H1 (cell line): Measurements from ENCODE around the gene TMEM170A. TPM values are rescaled to one million over a fixed set of nuclear protein-coding genes. Genes with fewer than 3 reads are reported as not detected.

Experiments used
- CTCF ChIA-PET: fragments of 300-600 bp; sonication (Branson Sonifier 250); formaldehyde crosslinking; loops from one replicate; lab custom pipeline; 2021; ENCODE audit not compliant: partially characterized antibody; lab: Charles Lee
- POLR2A ChIA-PET: fragments of 300-600 bp; sonication (Branson Sonifier 250); formaldehyde crosslinking; loops from one replicate; lab custom pipeline; 2021; ENCODE audit warnings: inconsistent platforms; ENCODE audit not compliant: partially characterized antibody; lab: Charles Lee
- DNase-seq, 2 experiments: peaks; one replicate each; pipeline versions ENCODE4 v3.0.0 to v3.0.0-alpha.2; 2010 to 2022; ENCODE audit warnings: low spot score in 2 of 2, low read depth in 1 of 2, mixed read lengths in 1 of 2
- FAIRE-seq: peaks from 2 replicates; lab custom pipeline; 2011; peaks lifted over from hg19 to GRCh38; lab: Jason Lieb, UNC
- H2AFZ ChIP-seq: 2 replicates; pipeline ENCODE4 v1.8.1; 2012; ENCODE audit warnings: low read length, inconsistent platforms
- H2AK5ac ChIP-seq: 2 replicates; pipeline ENCODE4 v1.6.1; 2013; ENCODE audit warnings: low read depth, low read length
- H2BK120ac ChIP-seq: replicated peaks from 2 replicates; pipeline ENCODE3; 2013; ENCODE audit warnings: low read depth, low read length, inconsistent platforms
- H2BK12ac ChIP-seq: 2 replicates; pipeline ENCODE4 v1.6.1; 2013; ENCODE audit warnings: low read depth, low read length
- H2BK15ac ChIP-seq: 2 replicates; pipeline ENCODE4 v1.6.1; 2013; ENCODE audit warnings: low read length
- H2BK20ac ChIP-seq: 2 replicates; pipeline ENCODE4 v1.6.1; 2013; ENCODE audit warnings: low read length
- H2BK5ac ChIP-seq: 2 replicates; pipeline ENCODE4 v1.6.1; 2013; ENCODE audit warnings: low read depth, low read length
- H3K14ac ChIP-seq: 2 replicates; pipeline ENCODE4 v1.6.1; 2013; ENCODE audit warnings: inconsistent platforms; ENCODE audit not compliant: insufficient read length
- H3K18ac ChIP-seq: 2 replicates; pipeline ENCODE4 v1.6.1; 2013; ENCODE audit warnings: low read length; ENCODE audit errors: extremely low read depth
- H3K23ac ChIP-seq: 2 replicates; pipeline ENCODE4 v1.6.1; 2013; ENCODE audit warnings: inconsistent platforms; ENCODE audit not compliant: insufficient read length
- H3K23me2 ChIP-seq: 2 replicates; pipeline ENCODE4 v1.6.1; 2013; ENCODE audit warnings: low read depth, low read length
- H3K27ac ChIP-seq: 2 replicates; pipeline ENCODE4 v1.6.1; 2011; ENCODE audit warnings: low read depth, low read length, inconsistent platforms
- H3K27me3 ChIP-seq, 4 experiments: replicated peaks in 1 of 4; 1 replicate in 1 of 4; 2 replicates in 3 of 4; pipeline versions ENCODE4 v1.6.1 to v1.8.1; 2011 to 2013; ENCODE audit warnings: low read length in 3 of 4, mild to moderate bottlenecking in 3 of 4, inconsistent platforms in 2 of 4, mixed read lengths in 2 of 4, moderate library complexity in 1 of 4; ENCODE audit not compliant: control insufficient read depth in 3 of 4, insufficient read depth in 3 of 4; ENCODE audit errors: extremely low read depth in 1 of 4
- H3K36me3 ChIP-seq, 4 experiments: 2 replicates each; pipeline versions ENCODE4 v1.6.1 to v1.8.1; 2011 to 2013; ENCODE audit warnings: mild to moderate bottlenecking in 4 of 4, low read length in 3 of 4, moderate library complexity in 2 of 4, control low read depth in 1 of 4, inconsistent platforms in 1 of 4; ENCODE audit not compliant: insufficient read depth in 4 of 4, control insufficient read depth in 2 of 4
- H3K4ac ChIP-seq: replicated peaks from 2 replicates; pipeline ENCODE3; 2013; ENCODE audit warnings: low read length, low read depth, mixed read lengths, inconsistent platforms; ENCODE audit not compliant: insufficient read length
- H3K4me1 ChIP-seq, 4 experiments: replicated peaks in 1 of 4; 1 replicate in 1 of 4; 2 replicates in 3 of 4; pipeline versions ENCODE4 v1.6.1 to v1.8.1; 2011 to 2013; ENCODE audit warnings: low read length in 3 of 4, inconsistent platforms in 2 of 4, mixed read lengths in 1 of 4; ENCODE audit not compliant: insufficient read depth in 4 of 4, control insufficient read depth in 3 of 4
- H3K4me2 ChIP-seq, 2 experiments: 2 replicates each; pipeline versions ENCODE4 v1.6.1 to v1.8.1; 2011 to 2013; ENCODE audit warnings: low read depth in 2 of 2, low read length in 2 of 2, control low read depth in 1 of 2, inconsistent platforms in 1 of 2, mild to moderate bottlenecking in 1 of 2; ENCODE audit not compliant: insufficient read depth in 1 of 2
- H3K4me3 ChIP-seq, 4 experiments: fragments of 200-600, 300-600 bp in 1 of 4; sonication (generic), shearing (Covaris generic), sonication (Bioruptor Twin) in 1 of 4; 2 replicates each; pipeline versions ENCODE4 v1.5.1 to v1.8.1; 2011 to 2016; ENCODE audit warnings: low read length in 4 of 4, low read depth in 3 of 4, control low read depth in 2 of 4, inconsistent platforms in 2 of 4, mild to moderate bottlenecking in 2 of 4, mixed read lengths in 1 of 4, moderate library complexity in 1 of 4; ENCODE audit not compliant: insufficient read depth in 2 of 4; ENCODE audit errors: extremely low read depth in 1 of 4
- H3K56ac ChIP-seq: replicated peaks from 2 replicates; pipeline ENCODE3; 2013; ENCODE audit warnings: low read depth, mild to moderate bottlenecking, mixed read lengths, low read length, inconsistent platforms; ENCODE audit not compliant: insufficient read length
- H3K79me1 ChIP-seq: 2 replicates; pipeline ENCODE4 v1.6.1; 2013; ENCODE audit warnings: low read depth, low read length, control low read depth
- H3K79me2 ChIP-seq, 2 experiments: 2 replicates each; pipeline versions ENCODE4 v1.6.1 to v1.8.1; 2012 to 2013; ENCODE audit warnings: low read length in 2 of 2, mild to moderate bottlenecking in 2 of 2, inconsistent platforms in 1 of 2; ENCODE audit not compliant: insufficient read depth in 2 of 2, control insufficient read depth in 1 of 2
- H3K9ac ChIP-seq, 4 experiments: replicated peaks in 1 of 4; 1 replicate in 1 of 4; 2 replicates in 3 of 4; pipeline versions ENCODE4 v1.6.1 to v1.8.1; 2011 to 2013; ENCODE audit warnings: low read depth in 3 of 4, low read length in 3 of 4, control low read depth in 2 of 4, mild to moderate bottlenecking in 2 of 4, moderate library complexity in 2 of 4, inconsistent platforms in 1 of 4; ENCODE audit errors: extremely low read depth in 1 of 4
- H3K9me3 ChIP-seq, 2 experiments: 2 replicates each; pipeline versions ENCODE4 v1.6.1 to v1.8.1; 2012 to 2013; ENCODE audit warnings: mild to moderate bottlenecking in 2 of 2, moderate library complexity in 2 of 2, control low read depth in 1 of 2, inconsistent platforms in 1 of 2, low read depth in 1 of 2, low read length in 1 of 2, mixed read lengths in 1 of 2; ENCODE audit not compliant: insufficient read depth in 2 of 2
- H4K20me1 ChIP-seq, 2 experiments: replicated peaks in 1 of 2; 2 replicates each; pipeline versions ENCODE3 to v1.8.1; 2011 to 2013; ENCODE audit warnings: inconsistent platforms in 2 of 2, low read length in 2 of 2, mild to moderate bottlenecking in 1 of 2; ENCODE audit not compliant: insufficient read depth in 2 of 2, control insufficient read depth in 1 of 2
- H4K5ac ChIP-seq: 2 replicates; pipeline ENCODE4 v1.6.1; 2013; ENCODE audit warnings: low read length, low read depth, mixed read lengths, inconsistent platforms; ENCODE audit not compliant: insufficient read length
- H4K8ac ChIP-seq: 2 replicates; pipeline ENCODE4 v1.8.0; 2013; ENCODE audit warnings: mild to moderate bottlenecking, moderate library complexity, low read length, inconsistent platforms; ENCODE audit not compliant: insufficient read depth; ENCODE audit errors: extremely low read depth
- H4K91ac ChIP-seq: replicated peaks from 2 replicates; pipeline ENCODE3; 2013; ENCODE audit warnings: low read length, mixed read lengths, inconsistent platforms; ENCODE audit not compliant: insufficient read length
- ASH2L ChIP-seq: fragments of 200-600, 300-600 bp; sonication (generic); IDR thresholded peaks from one replicate; pipeline ENCODE4 v1.7.1; 2017; ENCODE audit warnings: low read length
- BRCA1 ChIP-seq: IDR thresholded peaks from 2 replicates; pipeline ENCODE4 v1.6.1; 2012; ENCODE audit warnings: low read depth, low read length, improper control_type of control experiment
- CEBPB ChIP-seq: IDR thresholded peaks from 2 replicates; pipeline ENCODE4 v1.6.1; 2012; ENCODE audit warnings: low read depth, low read length
- CHD1 ChIP-seq: IDR thresholded peaks from 2 replicates; pipeline ENCODE4 v1.6.1; 2012; ENCODE audit warnings: low read depth, low read length, improper control_type of control experiment
- GTF2F1 ChIP-seq: IDR thresholded peaks from 2 replicates; pipeline ENCODE4 v1.6.1; 2012; ENCODE audit warnings: low read depth, low read length, improper control_type of control experiment, borderline replicate concordance
- MAX ChIP-seq: IDR thresholded peaks from 2 replicates; pipeline ENCODE4 v1.6.1; 2012; ENCODE audit warnings: inconsistent platforms
- PHF8 ChIP-seq: fragments of 200-600 bp; sonication (generic); conservative IDR thresholded peaks from 2 replicates; pipeline ENCODE4 v1.7.1; 2012; ENCODE audit warnings: low read depth, mild to moderate bottlenecking, inconsistent platforms, low read length, moderate library complexity
- POLR2A ChIP-seq, 2 experiments: IDR thresholded peaks; 1 replicate in 1 of 2; 2 replicates in 1 of 2; pipeline ENCODE4 v1.6.1; 2011; ENCODE audit warnings: low read depth in 2 of 2, low read length in 2 of 2, mild to moderate bottlenecking in 2 of 2; ENCODE audit errors: control extremely low read depth in 1 of 2
- SP2 ChIP-seq: IDR thresholded peaks from 2 replicates; pipeline ENCODE4 v1.6.1; 2012; ENCODE audit warnings: mild to moderate bottlenecking, low read length, inconsistent platforms
- YY1 ChIP-seq: IDR thresholded peaks from 2 replicates; pipeline ENCODE4 v1.6.1; 2011; ENCODE audit warnings: low read depth, mild to moderate bottlenecking, low read length
- WGBS, 2 experiments: shearing (Covaris generic) in 1 of 2; methylation state at CpG; one replicate each; pipeline versions ENCODE4 v1.1.6 to v1.1.7; 2013 to 2015; ENCODE audit warnings: low lambda C conversion rate in 2 of 2, mixed read lengths in 2 of 2, inconsistent platforms in 1 of 2, low coverage in 1 of 2, missing lambda C conversion rate in 1 of 2; ENCODE audit not compliant: insufficient replicate concordance in 2 of 2, insufficient coverage in 1 of 2, insufficient read length in 1 of 2; ENCODE audit errors: extremely low coverage in 1 of 2, missing lambda C conversion rate in 1 of 2; 5-methylcytosine and 5-hydroxymethylcytosine counted together
- polyA plus RNA-seq, 7 experiments: library from polyadenylated mRNA; depleted of rRNA in 3 of 7; stranded (reverse) in 5 of 7; unstranded in 2 of 7; fragments of >200 nt in 5 of 7; fragments of 200-250 nt in 2 of 7; gene quantifications; 1 replicate in 5 of 7; 2 replicates in 1 of 7; 4 replicates in 1 of 7; pipeline versions ENCODE4 v1.2.1 to v1.2.3, GENCODE V29; 2011 to 2013; ENCODE audit warnings: missing spikeins in 2 of 7, mixed read lengths in 2 of 7
- total RNA-seq: library from RNA; stranded (reverse); fragmentation: NEBNext Ultra II Directional; extraction: Animal tissue kit (Norgen Biotek cat#: 25700); gene quantifications from 2 replicates; pipeline ENCODE4 v1.2.1, GENCODE V29; 2021

Gene TMEM170A
- total and polyA plus RNA-seq, 2 of the 8 experiments (the other 6 are each of a cell fraction or from before 2014, with no cell fraction given) = 22.9 to 56.6 TPM

GRCh38 chr16:75394941-75395340 is 69.5 kb downstream of the TMEM170A start:
- H3K27me3 ChIP-seq = no peaks in the 10 kb centered on the region
- no peak overlapping the region for H3K27ac ChIP-seq
- H4K8ac ChIP-seq = no peak overlapping the region
- H3K4ac ChIP-seq = no peak overlapping the region
- no peak overlapping the region for H3K4me2 ChIP-seq
- peaks cover 11 to 37% (median 22%) of the 10 kb centered on the region in 4 experiments for H3K36me3 ChIP-seq
- no peaks in the 10 kb centered on the region for H3K23me2 ChIP-seq
- H3K23ac ChIP-seq = no peak overlapping the region
- no peak overlapping the region for H3K14ac ChIP-seq
- H4K91ac ChIP-seq = no peak overlapping the region
- no peak overlapping the region for H4K5ac ChIP-seq
- no peak for FAIRE-seq
- H2BK20ac ChIP-seq = no peak overlapping the region
- no peak overlapping the region for H2AK5ac ChIP-seq
- CTCF ChIA-PET = interaction anchor here (0.5 to 1.6 kb wide), 6 partner anchors 10 to 195 kb away, joined by 3 to 7 read pairs (median 4); no protein-coding TSS in a partner anchor
- no peak overlapping the region for H3K4me3 ChIP-seq
- H2BK120ac ChIP-seq = no peak overlapping the region
- no peak overlapping the region for H3K9ac ChIP-seq
- no peak overlapping the region for H2BK5ac ChIP-seq
- POLR2A ChIA-PET = no interaction called here
- TF ChIP-seq MAX (no peak), POLR2A (IDR thresholded peaks at IDR 0.05; ENCODE audit: control extremely low read depth in 1 of 2, low read depth in 2 of 2, low read length in 2 of 2) (no peak), PHF8 (no peak), ASH2L (no peak), BRCA1 (no peak), YY1 (no peak), SP2 (no peak), CEBPB (no peak), GTF2F1 (no peak), CHD1 (no peak)
- H3K18ac ChIP-seq = no peak overlapping the region
- no peaks in the 10 kb centered on the region; the same call in none of the 2 replicates for H3K79me1 ChIP-seq
- H3K4me1 ChIP-seq = no peaks in the 10 kb centered on the region
- H2BK15ac ChIP-seq = no peak overlapping the region
- peaks cover 0 to 3% of the 10 kb centered on the region in 2 experiments for H4K20me1 ChIP-seq
- H2AFZ ChIP-seq = no peak overlapping the region
- 97% methylated on average over 5 of the region's 5 CpGs; no CpG with 5 or more reads in 1 of the 2 experiments for WGBS, 2 experiments
- DNase-seq = no peak
- H3K79me2 ChIP-seq = peaks cover 0 to 4% of the 10 kb centered on the region in 2 experiments; a peak in 1 of 4 replicates
- no peaks in the 10 kb centered on the region for H3K9me3 ChIP-seq
- no peak overlapping the region for H3K56ac ChIP-seq
- H2BK12ac ChIP-seq = no peak overlapping the region
